NCI-H510A (cell line): Measurements from ENCODE around the gene AGER.
"Not testable (repeated sequence)": the region's sequence is repeated elsewhere in the genome, so short reads cannot be mapped to it uniquely, and the experiment has no call there.

ENCODE experiments used
- DNase-seq: peaks from one replicate; lab custom pipeline; 2025; lab: John Stamatoyannopoulos, UW

The AGER gene

DNA sequence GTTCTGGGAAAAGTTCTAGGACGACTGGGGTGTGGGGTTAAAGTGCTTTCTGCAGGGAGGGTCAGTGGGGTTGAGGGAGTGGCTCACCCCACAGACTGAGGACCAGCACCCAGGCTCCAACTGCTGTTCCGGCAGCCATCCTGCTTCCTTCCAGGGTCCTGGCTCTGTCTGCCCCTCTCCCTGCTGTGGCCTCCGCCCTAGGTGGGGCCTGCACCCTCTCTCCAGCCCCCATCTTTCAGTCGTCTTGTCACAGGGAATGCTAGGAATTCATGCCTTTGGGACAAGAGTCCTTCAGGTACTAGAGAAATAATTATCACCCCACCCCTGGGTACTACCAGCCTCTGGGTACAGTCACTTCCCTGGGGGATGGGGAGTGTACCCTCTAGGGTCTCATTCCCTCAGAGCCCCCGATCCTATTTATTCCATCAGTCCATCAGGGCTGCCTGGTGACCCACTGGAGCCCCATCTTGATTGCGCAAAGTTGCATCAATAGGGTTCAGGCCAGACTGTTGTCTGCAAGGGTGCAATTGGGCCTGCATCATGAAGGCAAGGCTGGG is at the start of gene AGER:
TSS of gene AGER (minus strand) at position 170 of the 557 bp plus-strand sequence. CDS start at position 139, 31 bp downstream.
- no peak for DNase-seq

GRCh38 chr6:32226434-32226833 is 42.4 kb upstream of the AGER start:
- no peak for DNase-seq

DNA sequence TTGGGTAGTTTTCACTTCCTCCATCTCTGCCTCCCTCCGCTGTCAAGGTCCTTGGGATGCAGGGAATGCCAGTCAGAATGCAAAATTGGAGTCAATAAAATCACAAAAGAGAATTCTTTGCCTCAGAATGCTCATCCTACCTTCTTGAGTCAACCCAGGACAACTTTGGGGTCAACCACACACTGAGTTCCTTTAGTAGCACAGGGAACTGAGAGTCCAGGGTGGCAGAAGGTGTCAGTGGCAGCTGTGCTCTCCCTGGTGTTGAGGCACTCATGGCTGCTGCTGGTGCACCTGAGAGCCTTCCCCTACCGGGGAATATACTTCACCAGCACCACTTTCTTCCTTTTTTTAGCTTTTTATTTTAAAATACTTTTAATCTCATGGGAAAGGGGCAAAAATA is 40.6 kb upstream of the AGER start:
- DNase-seq: no peak

- DNase-seq: no peak
Measured at GRCh38 chr6:32223258-32224235, 39.5 kb upstream of the AGER start, which contains the start of gene NOTCH4. Gene NOTCH4, minus strand, starts transcription at chr6:32224067. Its CDS starts 139 bp downstream, at chr6:32223928.

GRCh38 chr6:32222333-32223230 is 38.5 kb upstream of the AGER start:
- DNase-seq: no peak

- no peak for DNase-seq
Measured at GRCh38 chr6:32220021-32220420, 36.0 kb upstream of the AGER start.

DNA sequence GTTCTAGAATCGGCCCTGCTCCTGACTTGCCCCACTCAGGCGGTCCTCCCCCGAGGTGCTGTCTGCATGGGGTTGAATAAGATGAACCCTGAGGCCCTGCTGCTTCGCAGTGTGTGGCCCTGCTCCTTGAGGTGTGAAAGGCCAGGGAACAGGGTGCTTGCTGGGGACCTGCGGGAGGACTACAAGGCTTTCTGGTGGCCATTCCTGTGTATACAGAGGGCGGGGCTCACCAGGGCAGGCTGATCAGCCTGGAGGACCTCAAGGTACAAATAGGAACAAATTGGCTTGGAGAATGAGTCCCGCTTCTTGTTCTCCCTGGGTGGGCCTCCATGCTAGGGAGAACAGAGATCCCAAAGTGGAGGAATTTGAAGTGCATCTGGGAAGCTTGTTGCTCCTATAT is 34.1 kb upstream of the AGER start:
- DNase-seq: no peak

DNA sequence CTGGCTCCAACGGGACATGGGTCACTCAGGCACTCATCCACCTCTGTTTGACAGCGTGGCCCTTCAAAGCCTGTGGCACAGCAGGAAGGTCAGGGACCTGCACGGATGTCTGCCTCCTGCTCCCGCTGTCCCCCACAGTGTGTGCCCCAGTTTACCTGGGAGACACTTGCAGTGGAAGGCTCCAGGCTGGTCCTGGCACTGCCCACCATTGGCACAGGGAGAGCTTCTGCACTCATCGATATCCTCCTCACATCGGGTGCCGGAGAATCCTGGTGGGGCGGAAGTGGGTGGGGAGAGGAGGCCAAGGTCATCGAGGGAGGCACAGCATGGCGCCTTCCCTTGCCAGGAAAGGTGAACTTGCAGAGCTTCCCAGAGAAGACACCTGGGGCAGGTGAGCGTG is 32.9 kb upstream of the AGER start:
- no peak for DNase-seq

GRCh38 chr6:32216285-32216684 is 32.2 kb upstream of the AGER start:
- DNase-seq: no peak

DNA sequence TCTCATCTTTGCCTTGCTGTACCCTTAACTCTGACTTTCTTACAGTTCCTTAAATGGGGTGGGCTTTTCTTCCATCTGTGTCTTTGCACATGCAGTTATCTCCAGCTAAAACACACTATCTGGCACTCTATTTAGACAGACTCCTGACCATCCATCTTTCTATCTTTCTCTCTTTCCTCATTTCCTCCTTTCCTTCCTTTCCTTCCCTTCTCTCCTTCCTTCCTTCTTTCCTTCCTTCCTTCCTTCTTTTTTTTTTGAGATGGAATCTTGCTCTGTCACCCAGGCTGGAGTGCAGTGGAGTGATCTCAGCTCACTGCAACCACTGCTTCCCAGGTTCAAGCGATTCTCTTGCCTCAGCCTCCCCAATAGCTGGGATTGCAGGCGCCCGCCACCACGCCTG is 31.6 kb upstream of the AGER start:
- no peak for DNase-seq

DNA sequence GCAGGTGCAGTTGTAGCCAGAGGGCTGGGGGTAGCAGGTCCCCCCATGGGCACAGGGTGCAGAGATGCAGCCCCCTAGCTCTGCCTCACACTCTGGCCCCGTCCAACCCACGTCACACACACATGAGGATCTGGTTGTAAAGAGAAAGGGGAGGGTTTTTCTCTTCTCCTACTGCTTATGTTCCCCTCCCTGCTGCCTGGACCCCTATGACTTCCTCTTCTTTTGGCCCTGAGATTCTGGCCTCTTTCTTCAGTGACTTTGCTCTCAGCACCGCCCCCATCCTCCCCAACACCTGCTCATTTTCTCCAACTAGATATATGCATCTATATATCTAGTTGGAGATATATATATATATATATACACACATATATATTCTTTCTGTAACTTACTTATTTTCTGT is 30.1 kb upstream of the AGER start:
- no peak for DNase-seq

GRCh38 chr6:32213649-32214048 is 29.6 kb upstream of the AGER start:
- DNase-seq: no peak

- DNase-seq: no peak
Measured at GRCh38 chr6:32212076-32212760, 28.2 kb upstream of the AGER start.

DNA sequence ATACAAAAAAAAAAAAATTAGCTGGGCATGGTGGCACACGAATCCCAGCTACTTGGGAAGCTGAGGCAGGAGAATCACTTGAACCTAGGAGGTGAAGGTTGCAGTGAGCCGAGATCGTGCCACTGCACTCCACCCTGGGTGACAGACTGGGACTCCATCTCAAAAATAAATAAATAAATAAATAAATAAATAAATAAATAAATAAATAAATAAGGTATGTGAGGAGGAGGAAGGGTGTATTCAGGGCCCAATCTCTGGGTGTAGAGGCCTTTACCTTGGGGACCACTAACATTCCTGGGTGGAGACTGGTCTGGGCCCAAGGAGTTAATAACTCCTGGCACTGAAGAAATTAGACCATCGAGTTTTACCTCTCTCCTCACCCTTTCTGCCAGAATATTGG is 27.4 kb upstream of the AGER start:
- not testable (repeated sequence) for DNase-seq

GRCh38 chr6:32210191-32210601 is 26.1 kb upstream of the AGER start:
- DNase-seq: no peak

DNA sequence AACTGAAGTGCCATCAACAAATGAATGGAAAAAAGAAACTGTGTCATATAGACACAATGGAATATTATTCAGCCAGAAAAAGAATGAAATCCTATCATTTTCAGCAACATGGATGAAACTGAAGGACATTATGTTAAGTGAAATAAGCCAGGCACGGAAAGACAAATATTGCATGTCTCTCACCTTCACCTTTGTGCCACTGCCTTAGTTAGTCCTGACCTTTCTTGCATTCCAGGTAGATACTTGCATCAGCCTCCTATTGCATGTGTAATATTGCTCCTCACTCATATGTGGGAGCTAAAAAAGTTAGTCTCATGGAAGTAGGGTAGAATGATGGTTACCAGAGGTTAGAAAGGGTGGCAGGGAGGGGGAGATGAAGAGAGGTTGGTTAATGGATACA is 24.9 kb upstream of the AGER start:
- DNase-seq: no peak

GRCh38 chr6:32204268-32204715 is 20.2 kb upstream of the AGER start:
- DNase-seq: no peak

- DNase-seq: no peak
Measured at GRCh38 chr6:32203426-32204267, 19.6 kb upstream of the AGER start.

- DNase-seq: no peak
Measured at GRCh38 chr6:32202186-32202585, 18.1 kb upstream of the AGER start.

- no peak for DNase-seq
Measured at GRCh38 chr6:32200711-32201475, 16.8 kb upstream of the AGER start.
